Measurements from ENCODE around the gene APBB1IP. TPM values are rescaled to one million over a fixed set of nuclear protein-coding genes. Genes with fewer than 3 reads are reported as not detected.

Gene APBB1IP
- total and polyA plus RNA-seq, 2 donors (not counting 1 experiment from before 2014, with no cell fraction given), result 60.1 to 97.0 TPM

- peaks cover 0 to 6% (median under 1%) of the 10 kb centered on the region in 3 donors for H3K9me3 ChIP-seq (ENCODE audit: control extremely low read depth in 1 of 3, control insufficient read depth in 2 of 3, insufficient read depth in 1 of 3, low read length in 2 of 3)
- H3K79me2 ChIP-seq (ENCODE audit: control insufficient read depth, insufficient read depth, low read length), result no peaks in the 10 kb centered on the region
- peaks cover 3% of the 10 kb centered on the region for H4K20me1 ChIP-seq (ENCODE audit: control insufficient read depth, insufficient read depth, low read length, poor library complexity, severe bottlenecking)
- peaks cover under 1% of the 10 kb centered on the region for H3K9me3 Mint-ChIP-seq (ENCODE audit: insufficient read depth)
- no peak for TF ChIP-seq EZH2 (IDR thresholded peaks at IDR 0.05; ENCODE audit: borderline replicate concordance, insufficient read depth, low read depth, low read length, poor library complexity, severe bottlenecking)
- TF ChIP-seq, protein P1, sequence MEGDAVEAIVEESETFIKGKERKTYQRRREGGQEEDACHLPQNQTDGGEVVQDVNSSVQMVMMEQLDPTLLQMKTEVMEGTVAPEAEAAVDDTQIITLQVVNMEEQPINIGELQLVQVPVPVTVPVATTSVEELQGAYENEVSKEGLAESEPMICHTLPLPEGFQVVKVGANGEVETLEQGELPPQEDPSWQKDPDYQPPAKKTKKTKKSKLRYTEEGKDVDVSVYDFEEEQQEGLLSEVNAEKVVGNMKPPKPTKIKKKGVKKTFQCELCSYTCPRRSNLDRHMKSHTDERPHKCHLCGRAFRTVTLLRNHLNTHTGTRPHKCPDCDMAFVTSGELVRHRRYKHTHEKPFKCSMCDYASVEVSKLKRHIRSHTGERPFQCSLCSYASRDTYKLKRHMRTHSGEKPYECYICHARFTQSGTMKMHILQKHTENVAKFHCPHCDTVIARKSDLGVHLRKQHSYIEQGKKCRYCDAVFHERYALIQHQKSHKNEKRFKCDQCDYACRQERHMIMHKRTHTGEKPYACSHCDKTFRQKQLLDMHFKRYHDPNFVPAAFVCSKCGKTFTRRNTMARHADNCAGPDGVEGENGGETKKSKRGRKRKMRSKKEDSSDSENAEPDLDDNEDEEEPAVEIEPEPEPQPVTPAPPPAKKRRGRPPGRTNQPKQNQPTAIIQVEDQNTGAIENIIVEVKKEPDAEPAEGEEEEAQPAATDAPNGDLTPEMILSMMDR (IDR thresholded peaks at IDR 0.05), result no peak
- no peak overlapping the region for H3K9ac ChIP-seq (ENCODE audit: low read length)
- H3K4me2 ChIP-seq (replicated peaks; ENCODE audit: low read depth, low read length, poor library complexity, severe bottlenecking), result no peak overlapping the region
- ChIA-PET POLR2A (interaction anchor here (0.6 kb wide), 1 partner anchor 50 kb away, joined by 5 read pairs; no protein-coding TSS in a partner anchor), CTCF (interaction anchor here (1.0 to 7.4 kb wide), 9 partner anchors 9 to 680 kb away, joined by 3 to 144 read pairs (median 4); no protein-coding TSS in a partner anchor)
- H3K36me3 ChIP-seq (replicated peaks in 1 of 2; ENCODE audit: control extremely low read depth in 1 of 2, control insufficient read depth in 1 of 2, extremely low read depth in 1 of 2, insufficient read depth in 2 of 2, low read length in 1 of 2), result peaks cover 9 to 84% of the 10 kb centered on the region in 2 experiments
- no peaks in the 10 kb centered on the region for H3K27me3 Mint-ChIP-seq
- H3K4me3 Mint-ChIP-seq, result no peak overlapping the region
- H3K4me1 ChIP-seq (ENCODE audit: control insufficient read depth in 2 of 2, insufficient read depth in 2 of 2, low read length in 2 of 2), result no peaks in the 10 kb centered on the region
- no peak for DNase-seq
- WGBS (ENCODE audit: insufficient coverage), result 84% methylated on average over 7 of the region's 8 CpGs
- H3K4me3 ChIP-seq (ENCODE audit: control extremely low read depth in 1 of 5, extremely low read depth in 1 of 5, insufficient read depth in 1 of 5, low read depth in 2 of 5, low read length in 4 of 5), result no peak overlapping the region
- no peak overlapping the region for H3K27ac ChIP-seq (ENCODE audit: low read length in 2 of 2)
- intact Hi-C loops (cut with micrococcal nuclease), result no loop called here
- H3K4me1 Mint-ChIP-seq, result no peaks in the 10 kb centered on the region
- H3K27ac Mint-ChIP-seq, result peak overlapping the region; percentile 69
- H2AFZ ChIP-seq (ENCODE audit: insufficient read depth, low read depth, low read length, poor library complexity, severe bottlenecking), result no peak overlapping the region
- no peak for ATAC-seq (ENCODE audit: low read depth)
- no peaks in the 10 kb centered on the region for H3K27me3 ChIP-seq (replicated peaks in 1 of 4; ENCODE audit: control extremely low read depth in 1 of 4, control insufficient read depth in 3 of 4, insufficient read depth in 4 of 4, low read length in 3 of 4)
Measured at GRCh38 chr10:26555719-26556368, 117.7 kb downstream of the APBB1IP start.

Data from B cell (primary cell).